ENCODE data around the gene PRPH.
"Not testable (repeated sequence)": the region's sequence is repeated elsewhere in the genome, so short reads cannot be mapped to it uniquely, and the experiment has no call there.

The PRPH gene

GRCh38 chr12:49301760-49302159, 6.8 kb downstream of the PRPH start:
- no peak for DNase-seq (ENCODE audit: low spot score)

- no peak for DNase-seq (ENCODE audit: low spot score)
Measured at GRCh38 chr12:49304161-49304560, 9.2 kb downstream of the PRPH start.

- no peak for DNase-seq (ENCODE audit: low spot score)
Measured at GRCh38 chr12:49305762-49306510, 11.0 kb downstream of the PRPH start.

- no peak for DNase-seq (ENCODE audit: low spot score)
Measured at GRCh38 chr12:49309386-49309785, 14.4 kb downstream of the PRPH start.

GRCh38 chr12:49310451-49311000, 15.6 kb downstream of the PRPH start:
- not testable (repeated sequence) for DNase-seq (ENCODE audit: low spot score)

GRCh38 chr12:49314811-49315210, 19.9 kb downstream of the PRPH start:
- no peak for DNase-seq (ENCODE audit: low spot score)

- not testable (repeated sequence) for DNase-seq (ENCODE audit: low spot score)
Measured at GRCh38 chr12:49317118-49317517, 22.2 kb downstream of the PRPH start.

GRCh38 chr12:49320411-49321103, 25.6 kb downstream of the PRPH start:
- not testable (repeated sequence) for DNase-seq (ENCODE audit: low spot score)

- DNase-seq (ENCODE audit: low spot score) = no peak
Measured at GRCh38 chr12:49322367-49322707, 27.4 kb downstream of the PRPH start.

- peak; percentile 98 for DNase-seq (ENCODE audit: low spot score)
Measured at GRCh38 chr12:49322708-49323523, 28.0 kb downstream of the PRPH start, which contains the start of gene TROAP. Gene TROAP (plus strand): TSS chr12:49323255. CDS start chr12:49323609, 354 bp downstream.

GRCh38 chr12:49323524-49324097, 28.7 kb downstream of the PRPH start:
- DNase-seq (ENCODE audit: low spot score) = no peak

- DNase-seq (ENCODE audit: low spot score) = no peak
Measured at GRCh38 chr12:49325606-49326005, 30.7 kb downstream of the PRPH start.

GRCh38 chr12:49327368-49327767, 32.4 kb downstream of the PRPH start:
- no peak for DNase-seq (ENCODE audit: low spot score)

- DNase-seq (ENCODE audit: low spot score) = no peak
Measured at GRCh38 chr12:49327887-49328286, 32.9 kb downstream of the PRPH start.

GRCh38 chr12:49328816-49329215, 33.9 kb downstream of the PRPH start:
- no peak for DNase-seq (ENCODE audit: low spot score)

- no peak for DNase-seq (ENCODE audit: low spot score)
Measured at GRCh38 chr12:49330032-49330619, 35.2 kb downstream of the PRPH start.

- no peak for DNase-seq (ENCODE audit: low spot score)
Measured at GRCh38 chr12:49330631-49331379, 35.9 kb downstream of the PRPH start.

GRCh38 chr12:49331380-49332222, 36.7 kb downstream of the PRPH start:
- DNase-seq (ENCODE audit: low spot score) = peak; percentile 71

GRCh38 chr12:49332441-49332861, 37.5 kb downstream of the PRPH start:
- no peak for DNase-seq (ENCODE audit: low spot score)

- DNase-seq (ENCODE audit: low spot score) = no peak
Measured at GRCh38 chr12:49332891-49333371, 38.0 kb downstream of the PRPH start.

Measured in RKO (cell line).